A673 (cell line): ENCODE measurements around the gene TENM3. TPM values are rescaled to one million over a fixed set of nuclear protein-coding genes. Genes with fewer than 3 reads are reported as not detected.

Experiments used
- BruUV-seq: library from RNA; stranded (reverse); fragments of 400-500 nt; replicated peaks from 2 replicates; lab custom pipeline; 2021; lab: Mats Ljungman, UMichigan
- CTCF ChIA-PET: fragments of 300-600 bp; sonication (Branson Sonifier 250); formaldehyde crosslinking; loops from one replicate; lab custom pipeline; 2022; ENCODE audit warnings: antibody characterized with exemption; lab: Charles Lee
- POLR2A ChIA-PET: fragments of 300-600 bp; sonication (Branson Sonifier 250); formaldehyde crosslinking; loops from one replicate; lab custom pipeline; 2022; ENCODE audit warnings: antibody characterized with exemption; ENCODE audit not compliant: low non-redundant PET; lab: Charles Lee
- DNase-seq: peaks from one replicate; pipeline ENCODE4 v3.0.0-alpha.2; 2015; ENCODE audit warnings: low spot score
- H3K27ac ChIP-seq: fragments of 200-600 bp; sonication (generic); 2 replicates; pipeline ENCODE4 v1.5.1; 2016; ENCODE audit warnings: mixed run types, low read depth, mild to moderate bottlenecking, mixed read lengths, antibody characterized with exemption, low read length; ENCODE audit not compliant: poor library complexity, severe bottlenecking
- H3K27me3 ChIP-seq: fragments of 200-600 bp; sonication (generic); replicated peaks from 2 replicates; pipeline ENCODE4 v1.6.1; 2017; ENCODE audit warnings: mixed run types, low read depth, mild to moderate bottlenecking, mixed read lengths, antibody characterized with exemption, low read length; ENCODE audit not compliant: insufficient read depth, poor library complexity
- H3K36me3 ChIP-seq: fragments of 200-600 bp; sonication (generic); 2 replicates; pipeline ENCODE4 v1.6.1; 2016; ENCODE audit warnings: mixed run types, mild to moderate bottlenecking, mixed read lengths, antibody characterized with exemption, low read length; ENCODE audit not compliant: insufficient read depth, poor library complexity, severe bottlenecking
- H3K4me1 ChIP-seq: fragments of 200-600 bp; sonication (generic); 2 replicates; pipeline ENCODE4 v1.6.1; 2017; ENCODE audit warnings: mixed run types, mild to moderate bottlenecking, mixed read lengths, antibody characterized with exemption, low read length; ENCODE audit not compliant: insufficient read depth, poor library complexity, severe bottlenecking
- H3K4me3 ChIP-seq: fragments of 200-600 bp; sonication (generic); 2 replicates; pipeline ENCODE4 v1.5.1; 2016; ENCODE audit warnings: low read depth, mixed run types, mild to moderate bottlenecking, mixed read lengths, low read length; ENCODE audit not compliant: poor library complexity, severe bottlenecking
- H3K9me3 ChIP-seq: fragments of 200-600 bp; sonication (generic); 2 replicates; pipeline ENCODE4 v1.6.1; 2016; ENCODE audit warnings: mixed run types, low read depth, mild to moderate bottlenecking, mixed read lengths, antibody characterized with exemption, low read length; ENCODE audit not compliant: poor library complexity, severe bottlenecking
- CTCF ChIP-seq: fragments of 300-800, 200-600 bp; sonication (generic); conservative IDR thresholded peaks from 2 replicates; pipeline ENCODE4 v1.5.1; 2017; ENCODE audit warnings: low read depth, mild to moderate bottlenecking, antibody characterized with exemption, low read length, moderate library complexity, mixed read lengths
- EZH2 ChIP-seq: fragments of 200-600 bp; sonication (generic); IDR thresholded peaks from 2 replicates; pipeline ENCODE4 v1.6.1; 2017; ENCODE audit warnings: borderline replicate concordance, low read depth, mild to moderate bottlenecking, mixed read lengths, antibody characterized with exemption, low read length; ENCODE audit not compliant: poor library complexity, severe bottlenecking
- intact Hi-C: fragments of 100-400 bp; cut with micrococcal nuclease; formaldehyde crosslinking; loops from one replicate; pipeline ENCODE4 v1.10.0; 2022; ENCODE audit not compliant: unreplicated experiment
- total RNA-seq: library from RNA; stranded (reverse); gene quantifications from 2 replicates; pipeline ENCODE4 v1.2.3, GENCODE V29; 2021

Gene TENM3
- total RNA-seq, 1 experiment from 2014 or later: 26.4 TPM

- H3K4me3 ChIP-seq: no peak overlapping the region
- H3K27me3 ChIP-seq: no peaks in the 10 kb centered on the region
- BruUV-seq: no TSS peak
- H3K9me3 ChIP-seq: no peaks in the 10 kb centered on the region
- no peak for DNase-seq
- H3K27ac ChIP-seq: no peak overlapping the region
- H3K36me3 ChIP-seq: no peaks in the 10 kb centered on the region
- TF ChIP-seq EZH2: no peak
- TF ChIP-seq CTCF: no peak
- H3K4me1 ChIP-seq: peaks cover 4% of the 10 kb centered on the region
- intact Hi-C loops: no loop called here
- POLR2A ChIA-PET: no interaction called here
- CTCF ChIA-PET: no interaction called here
These were observed 100.3 kb downstream of the TENM3 start for GRCh38 chr4:182343453-182343852.

- no peak overlapping the region for H3K27ac ChIP-seq
- intact Hi-C loops: no loop called here
- ChIA-PET CTCF (no interaction called here), POLR2A (no interaction called here)
- no peak for DNase-seq
- TF ChIP-seq EZH2 (no peak), CTCF (no peak)
- no peaks in the 10 kb centered on the region for H3K27me3 ChIP-seq
- no peaks in the 10 kb centered on the region for H3K4me1 ChIP-seq
- H3K4me3 ChIP-seq: no peak overlapping the region
- no peaks in the 10 kb centered on the region for H3K36me3 ChIP-seq
- no TSS peak for BruUV-seq
- H3K9me3 ChIP-seq: no peaks in the 10 kb centered on the region
These were observed 101.8 kb downstream of the TENM3 start for GRCh38 chr4:182344968-182345367.

DNA sequence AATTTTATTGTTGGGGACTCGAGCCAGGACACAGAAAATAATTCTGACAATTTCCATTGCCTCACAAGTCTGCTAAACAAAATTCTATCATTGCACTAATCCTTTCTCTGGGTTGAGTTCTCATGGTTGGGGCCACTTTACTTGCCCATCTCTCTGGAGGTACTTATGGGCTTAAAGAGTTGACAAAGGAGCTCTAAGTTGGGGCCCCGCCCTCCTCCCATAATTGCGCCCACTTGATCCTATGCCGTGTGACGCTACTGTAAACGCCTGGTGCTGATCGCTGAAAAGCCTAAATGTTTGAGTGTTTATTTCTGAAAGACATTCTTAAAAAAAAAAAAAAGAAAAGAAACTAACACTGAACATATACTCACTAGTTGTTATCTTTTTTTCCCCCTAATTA lies 103.0 kb downstream of the TENM3 start:
- no peaks in the 10 kb centered on the region for H3K36me3 ChIP-seq
- no peaks in the 10 kb centered on the region for H3K9me3 ChIP-seq
- ChIA-PET POLR2A (no interaction called here), CTCF (no interaction called here)
- H3K4me3 ChIP-seq: no peak overlapping the region
- H3K4me1 ChIP-seq: no peaks in the 10 kb centered on the region
- DNase-seq: no peak
- TF ChIP-seq CTCF: no peak
- TF ChIP-seq EZH2: no peak
- BruUV-seq: no TSS peak
- intact Hi-C loops: no loop called here
- H3K27me3 ChIP-seq: no peaks in the 10 kb centered on the region
- no peak overlapping the region for H3K27ac ChIP-seq
